KMS-11 (cell line): ENCODE data around the gene PPP2R1A.

Experiments
- H2AFZ ChIP-seq: fragments of 200-600 bp; sonication (generic); 2 replicates; pipeline ENCODE4 v1.6.1; 2016; ENCODE audit warnings: antibody characterized with exemption, mixed run types, low read depth
- H3K27ac ChIP-seq: fragments of 200-600 bp; sonication (generic); 2 replicates; pipeline ENCODE4 v1.6.1; 2016; ENCODE audit warnings: mild to moderate bottlenecking, mixed run types
- H3K27me3 ChIP-seq: fragments of 200-600 bp; sonication (generic); 2 replicates; pipeline ENCODE4 v1.6.1; 2017; ENCODE audit warnings: mild to moderate bottlenecking, low read depth, mixed run types, moderate library complexity; ENCODE audit not compliant: insufficient read depth
- H3K36me3 ChIP-seq: fragments of 200-600 bp; sonication (generic); 2 replicates; pipeline ENCODE4 v1.6.1; 2017; ENCODE audit warnings: mild to moderate bottlenecking, mixed run types; ENCODE audit not compliant: insufficient read depth
- H3K4me1 ChIP-seq: fragments of 200-600 bp; sonication (generic); 2 replicates; pipeline ENCODE4 v1.6.1; 2016; ENCODE audit warnings: mild to moderate bottlenecking, low read depth, mixed run types; ENCODE audit not compliant: poor library complexity, severe bottlenecking
- H3K4me2 ChIP-seq: fragments of 200-600 bp; sonication (generic); 2 replicates; pipeline ENCODE4 v1.7.0; 2016; ENCODE audit warnings: mild to moderate bottlenecking, mixed run types
- H3K4me3 ChIP-seq: fragments of 200-600 bp; sonication (generic); IDR thresholded peaks from 2 replicates; pipeline ENCODE4 v1.6.1; 2017; ENCODE audit warnings: low read depth, low read length, mixed read lengths; ENCODE audit not compliant: insufficient read depth
- H3K79me2 ChIP-seq: fragments of 200-600 bp; sonication (generic); 2 replicates; pipeline ENCODE4 v1.6.1; 2016; ENCODE audit warnings: low read depth, mixed run types; ENCODE audit not compliant: insufficient read depth
- H3K9ac ChIP-seq: fragments of 200-600 bp; sonication (generic); 2 replicates; pipeline ENCODE4 v1.6.1; 2016; ENCODE audit warnings: mild to moderate bottlenecking, mixed run types
- H4K20me1 ChIP-seq: fragments of 200-600 bp; sonication (generic); 2 replicates; pipeline ENCODE4 v1.6.1; 2016; ENCODE audit warnings: mild to moderate bottlenecking, mixed run types; ENCODE audit not compliant: insufficient read depth
- CTCF ChIP-seq: fragments of 200-600 bp; sonication (generic); conservative IDR thresholded peaks from 2 replicates; pipeline ENCODE4 v1.6.1; 2017; ENCODE audit warnings: low read depth, mild to moderate bottlenecking, antibody characterized with exemption, low read length, moderate library complexity, mixed read lengths

PPP2R1A gene

DNA sequence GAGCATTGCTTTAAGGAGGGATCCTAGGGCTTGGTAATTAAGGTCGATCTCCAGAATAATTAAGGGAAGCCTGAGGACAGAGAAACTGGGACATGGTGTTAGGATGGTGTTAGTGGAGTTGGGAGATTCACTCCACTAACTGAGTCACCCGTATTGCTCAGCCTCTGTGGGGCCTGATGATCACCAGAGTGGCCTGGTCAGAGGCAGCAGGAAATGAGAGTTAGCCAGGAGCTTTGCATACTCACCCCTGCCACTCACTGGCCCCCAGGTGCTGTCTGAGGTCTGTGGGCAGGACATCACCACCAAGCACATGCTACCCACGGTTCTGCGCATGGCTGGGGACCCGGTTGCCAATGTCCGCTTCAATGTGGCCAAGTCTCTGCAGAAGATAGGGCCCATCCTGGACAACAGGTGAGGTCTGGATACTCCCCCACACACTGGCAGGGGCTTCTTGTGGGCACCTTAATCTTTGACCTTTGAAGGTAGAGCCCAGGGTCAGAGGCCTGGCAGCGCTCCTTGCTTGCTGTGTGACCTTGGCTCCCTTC, 32.1 kb downstream of the PPP2R1A start:
- TF ChIP-seq CTCF: no peak
- H3K27ac ChIP-seq: no peak overlapping the region
- no peaks in the 10 kb centered on the region for H3K27me3 ChIP-seq
- H4K20me1 ChIP-seq: no peaks in the 10 kb centered on the region
- no peak overlapping the region for H3K9ac ChIP-seq
- H3K4me2 ChIP-seq: no peak overlapping the region
- H3K4me3 ChIP-seq: no peak overlapping the region
- H3K36me3 ChIP-seq: peaks cover 43% of the 10 kb centered on the region; the same call in 1 of the 2 replicates
- H3K79me2 ChIP-seq: no peaks in the 10 kb centered on the region
- H3K4me1 ChIP-seq: no peaks in the 10 kb centered on the region
- no peak overlapping the region for H2AFZ ChIP-seq

DNA sequence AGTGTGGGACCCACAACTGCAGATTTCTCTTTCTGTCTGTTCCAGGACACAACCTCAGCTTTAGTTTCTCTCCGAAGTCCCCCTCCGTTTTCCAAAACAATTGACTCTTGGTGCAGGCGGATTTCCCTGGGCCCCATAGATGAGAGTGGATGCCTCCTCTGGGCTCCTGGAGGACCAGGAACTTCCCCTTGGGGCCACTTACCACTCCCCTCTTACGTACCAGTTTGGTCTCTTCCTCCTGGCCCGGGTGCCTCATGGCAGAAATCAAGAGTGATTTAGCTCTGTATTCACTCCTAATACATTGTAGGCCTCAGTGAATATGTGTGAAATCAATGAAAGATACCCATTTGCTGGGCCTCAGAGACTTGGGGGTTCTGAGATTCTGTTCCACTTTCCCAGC, 34.4 kb downstream of the PPP2R1A start:
- Histone ChIP-seq H2AFZ (no peak overlapping the region), H3K79me2 (no peaks in the 10 kb centered on the region), H3K4me1 (no peaks in the 10 kb centered on the region), H3K4me3 (no peak overlapping the region), H3K27ac (no peak overlapping the region), H3K27me3 (no peaks in the 10 kb centered on the region), H4K20me1 (no peaks in the 10 kb centered on the region), H3K9ac (no peak overlapping the region), H3K4me2 (no peak overlapping the region), H3K36me3 (peaks cover 23% of the 10 kb centered on the region; the same call in 1 of the 2 replicates)
- TF ChIP-seq CTCF: no peak

- no peak for TF ChIP-seq CTCF
- Histone ChIP-seq H2AFZ (no peak overlapping the region), H3K27me3 (no peaks in the 10 kb centered on the region), H3K9ac (no peak overlapping the region), H3K4me2 (no peak overlapping the region), H3K4me3 (no peak overlapping the region), H4K20me1 (no peaks in the 10 kb centered on the region), H3K36me3 (peaks cover 4% of the 10 kb centered on the region; the same call in 1 of the 2 replicates), H3K79me2 (no peaks in the 10 kb centered on the region), H3K4me1 (no peaks in the 10 kb centered on the region), H3K27ac (no peak overlapping the region)
Measured at GRCh38 chr19:52226652-52227051, 36.8 kb downstream of the PPP2R1A start.

DNA sequence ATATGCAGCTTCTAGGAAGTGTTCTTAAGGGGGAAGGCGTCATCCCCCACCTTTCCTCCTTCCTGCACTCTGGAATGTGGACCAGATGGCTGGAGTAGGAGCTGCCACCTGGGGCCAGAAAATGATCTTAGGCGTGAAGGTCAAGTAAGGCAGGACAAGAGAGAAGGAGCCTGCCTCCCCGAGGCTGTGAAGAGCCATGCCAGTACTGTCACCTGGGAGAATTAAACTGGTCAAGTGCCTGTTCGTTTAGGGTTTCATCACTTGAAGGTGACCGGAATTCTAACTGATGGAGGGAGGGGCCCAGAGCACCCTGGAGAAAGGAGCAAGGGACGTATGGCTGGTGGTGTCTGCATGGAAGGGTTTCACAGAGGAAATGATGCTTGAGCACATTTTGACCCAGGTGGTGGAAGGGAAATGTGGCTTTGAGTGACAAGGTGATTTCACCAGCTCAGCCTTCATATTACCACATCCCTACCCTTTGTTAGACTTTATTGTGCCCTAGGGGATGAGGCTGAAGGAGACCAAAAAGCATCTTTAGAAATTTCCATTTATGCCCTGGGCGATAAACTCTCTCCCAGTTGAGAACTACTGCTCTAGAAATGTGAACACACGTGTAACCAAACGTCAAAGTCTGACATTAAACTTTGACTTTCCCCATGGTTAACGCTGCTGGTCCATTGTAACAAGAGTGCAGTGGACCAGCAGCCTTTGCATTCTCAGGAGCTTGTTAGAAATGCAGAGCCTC, 37.5 kb downstream of the PPP2R1A start:
- no peak overlapping the region for H3K9ac ChIP-seq
- no peaks in the 10 kb centered on the region for H3K79me2 ChIP-seq
- H3K4me2 ChIP-seq: no peak overlapping the region
- H3K4me3 ChIP-seq: no peak overlapping the region
- no peaks in the 10 kb centered on the region for H4K20me1 ChIP-seq
- H3K27me3 ChIP-seq: no peaks in the 10 kb centered on the region
- TF ChIP-seq CTCF: no peak
- H2AFZ ChIP-seq: no peak overlapping the region
- H3K36me3 ChIP-seq: peaks cover 4% of the 10 kb centered on the region; the same call in 1 of the 2 replicates
- no peak overlapping the region for H3K27ac ChIP-seq
- H3K4me1 ChIP-seq: no peaks in the 10 kb centered on the region
